NCI-H2196 treated with DMSO at 0.1 percent for 48 hours (cell line): ENCODE results near the gene ANTXR1.

Experiments used
- DNase-seq: peaks from one replicate; lab custom pipeline; 2025; ENCODE audit not compliant: unreplicated experiment; lab: John Stamatoyannopoulos, UW

The ANTXR1 gene

GRCh38 chr2:69013142-69013839 is at the start of gene ANTXR1:
TSS of gene ANTXR1 (plus strand) at chr2:69013179. CDS start at chr2:69013500, 321 bp downstream.
- no peak for DNase-seq

DNA sequence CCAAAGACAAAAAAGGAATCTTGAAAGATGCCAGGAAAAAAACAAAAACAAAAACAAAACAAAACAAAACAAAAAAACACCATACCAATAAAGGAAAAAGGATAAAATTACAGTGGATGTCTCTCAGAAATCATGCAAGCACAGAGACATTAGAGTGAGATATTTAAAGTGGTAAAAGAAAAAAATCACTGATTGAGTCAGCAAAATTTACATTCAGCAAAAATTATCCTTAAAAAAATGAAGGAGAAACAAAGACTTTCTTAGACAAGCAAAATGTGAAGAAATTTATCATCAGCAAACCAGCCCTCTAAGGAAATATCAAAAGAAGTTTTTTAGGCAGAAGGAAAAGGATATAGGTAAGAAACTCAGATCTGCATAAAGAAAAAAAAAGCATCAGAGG is 48.7 kb upstream of the ANTXR1 start:
- DNase-seq = no peak

- no peak for DNase-seq
These were observed 44.8 kb upstream of the ANTXR1 start for GRCh38 chr2:68968221-68968620.

GRCh38 chr2:68969736-68970490 is 43.1 kb upstream of the ANTXR1 start:
- DNase-seq = no peak

DNA sequence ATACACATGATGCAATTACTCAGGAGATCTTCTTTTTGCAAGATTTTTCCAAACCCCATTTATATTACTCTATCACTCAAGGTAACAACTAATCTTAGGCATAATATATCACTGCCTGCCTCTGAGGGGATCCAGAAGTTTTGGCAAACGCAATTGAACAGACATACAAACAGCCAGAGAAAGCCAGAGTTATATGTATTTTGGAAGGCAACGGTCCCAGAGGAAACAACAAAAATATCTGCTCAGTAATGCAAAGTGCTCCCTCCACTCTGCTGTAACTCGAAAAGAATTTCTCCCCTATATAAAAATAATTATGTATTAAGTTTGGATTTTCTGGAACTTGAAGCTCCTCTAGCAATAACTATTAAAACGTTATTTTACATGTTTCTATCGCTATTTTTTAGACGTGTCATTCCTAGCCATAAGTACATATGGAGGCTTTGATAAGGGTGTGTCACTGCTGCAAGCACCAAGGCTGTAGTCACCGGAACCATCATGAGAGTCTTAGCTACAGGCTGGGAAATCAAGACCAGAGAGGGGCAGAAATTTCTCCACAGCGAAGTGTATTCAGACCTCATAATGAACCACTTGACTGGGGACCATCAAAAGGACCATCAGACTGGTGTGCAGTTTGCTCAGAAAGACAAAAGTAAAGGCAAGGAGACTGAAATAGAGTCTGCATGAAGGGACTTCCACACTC is 42.3 kb upstream of the ANTXR1 start:
- DNase-seq = no peak

GRCh38 chr2:68971591-68972231 is 41.3 kb upstream of the ANTXR1 start:
- no peak for DNase-seq

DNA sequence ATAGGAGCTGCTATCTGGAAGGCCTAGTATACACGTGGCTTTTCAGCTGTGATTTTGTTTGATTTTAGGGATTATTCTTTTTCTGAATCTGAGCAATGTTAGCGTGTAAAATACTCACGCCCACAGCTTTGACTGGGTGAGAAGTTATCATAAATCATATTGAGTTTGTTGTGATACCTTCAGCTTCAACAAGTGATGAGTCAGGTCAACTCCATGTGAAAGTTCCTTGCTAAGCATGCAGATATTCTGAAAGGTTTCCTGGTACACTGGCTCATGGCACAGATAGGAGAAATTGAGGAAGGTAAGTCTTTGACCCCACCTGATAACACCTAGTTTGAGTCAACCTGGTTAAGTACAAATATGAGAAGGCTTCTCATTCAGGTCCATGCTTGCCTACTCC is 38.7 kb upstream of the ANTXR1 start, which contains the start of gene GKN1:
Gene GKN1, plus strand, starts transcription at position 386 of the 400 bp plus-strand sequence. CDS start 42 bp downstream, outside the sequence.
- no peak for DNase-seq

GRCh38 chr2:68974946-68975665 is 37.9 kb upstream of the ANTXR1 start:
- no peak for DNase-seq

DNA sequence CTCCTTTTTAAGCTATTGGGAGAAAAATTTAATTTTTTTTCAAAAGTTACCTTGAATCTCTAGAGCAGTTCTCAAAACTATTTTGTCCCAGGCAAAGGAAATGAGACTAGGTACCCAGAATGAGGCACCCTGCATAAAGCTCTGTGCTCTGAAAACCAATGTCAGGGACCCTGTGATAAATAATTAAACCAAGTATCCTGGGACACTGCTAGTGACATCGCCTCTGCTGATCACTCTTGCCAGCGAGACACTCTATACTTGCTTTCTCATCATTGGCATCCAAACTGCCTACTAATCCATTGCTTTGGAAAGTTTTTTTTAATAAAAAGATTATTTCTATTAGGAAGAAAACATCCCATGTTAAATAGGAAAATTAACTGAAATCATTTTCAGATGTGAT is 37.1 kb upstream of the ANTXR1 start:
- no peak for DNase-seq

- DNase-seq = no peak
These were observed 35.5 kb upstream of the ANTXR1 start for GRCh38 chr2:68977453-68977852.

GRCh38 chr2:68978098-68978497 is 34.9 kb upstream of the ANTXR1 start:
- no peak for DNase-seq

DNA sequence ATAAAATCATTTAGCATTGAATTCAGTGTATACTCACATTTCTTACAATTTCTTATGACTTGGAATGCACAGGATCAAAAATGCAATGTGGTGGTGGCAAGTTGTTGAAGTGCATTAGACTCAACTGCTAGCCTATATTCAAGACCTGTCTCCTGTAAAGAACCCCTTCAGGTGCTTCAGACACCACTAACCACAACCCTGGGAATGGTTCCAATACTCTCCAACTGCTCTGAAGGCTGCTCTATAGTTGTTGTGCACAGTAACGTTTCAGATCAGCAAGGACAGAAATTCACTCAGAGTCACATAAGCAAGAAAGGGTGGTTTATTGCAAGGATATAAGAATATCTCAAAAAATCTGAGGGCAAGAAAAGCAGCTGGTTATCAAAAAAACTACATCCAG is 32.0 kb upstream of the ANTXR1 start:
- DNase-seq = no peak

GRCh38 chr2:68987021-68987503 is 25.9 kb upstream of the ANTXR1 start:
- no peak for DNase-seq

DNA sequence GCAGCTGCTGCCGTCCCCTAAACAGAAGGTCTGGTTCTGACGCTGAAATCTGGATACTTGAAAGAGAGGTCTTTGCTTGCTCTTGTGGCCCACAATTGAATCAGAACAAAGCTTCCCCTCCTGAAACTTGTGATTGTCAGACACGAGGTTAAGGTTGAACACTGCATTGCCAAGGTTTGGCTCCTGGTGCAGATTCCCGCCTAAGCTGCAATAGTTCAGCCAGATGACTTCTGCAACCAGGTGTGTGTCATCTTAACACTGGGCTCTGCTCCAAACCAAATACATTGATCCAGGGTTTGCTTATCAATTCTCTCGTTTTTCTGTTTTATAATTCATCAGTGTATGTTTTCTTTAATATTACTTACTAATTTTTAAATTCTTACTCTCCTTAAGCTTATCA is 23.9 kb upstream of the ANTXR1 start:
- no peak for DNase-seq

DNA sequence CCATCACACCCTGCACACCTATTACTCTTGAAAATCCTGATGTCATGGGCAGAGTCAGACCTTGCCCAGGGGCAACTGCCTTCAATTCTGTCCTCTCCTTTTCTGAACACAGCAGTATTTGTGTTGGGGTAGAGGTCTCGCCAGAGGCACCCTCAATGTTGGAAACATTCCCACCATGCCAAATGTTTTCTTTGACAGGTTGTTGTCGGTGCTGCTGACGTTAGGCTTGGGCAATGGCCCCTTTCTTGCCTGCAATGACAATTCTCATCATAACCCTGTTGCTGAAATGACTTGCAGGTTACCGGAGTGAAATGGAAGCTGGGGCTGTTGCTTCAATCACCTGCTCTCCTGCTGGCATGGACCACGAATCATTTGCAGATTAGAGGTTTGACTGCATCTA is 20.6 kb upstream of the ANTXR1 start:
- no peak for DNase-seq

- no peak for DNase-seq
These were observed 20.0 kb upstream of the ANTXR1 start for GRCh38 chr2:68992933-68993332.

GRCh38 chr2:68993660-68994059 is 19.3 kb upstream of the ANTXR1 start:
- DNase-seq = no peak

DNA sequence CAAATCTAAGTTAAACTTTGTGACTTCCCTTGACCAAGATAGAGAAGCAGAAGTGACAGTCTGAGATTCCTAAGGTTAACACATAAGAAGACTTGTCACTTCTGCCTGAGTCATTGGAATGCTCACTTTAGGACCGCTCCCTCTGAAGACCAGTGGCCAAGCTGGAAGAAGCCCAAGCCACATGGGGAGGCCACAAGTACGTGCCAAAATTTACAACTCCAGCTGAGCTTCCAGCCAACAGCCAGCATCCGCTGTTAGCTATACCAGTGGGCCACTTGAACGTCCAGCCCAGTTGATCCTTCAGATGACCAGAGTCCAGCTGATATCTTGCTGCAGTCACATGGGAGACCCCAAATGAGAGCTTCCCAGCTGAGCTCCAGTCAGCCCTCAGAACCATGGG is 18.1 kb upstream of the ANTXR1 start:
- DNase-seq = no peak

GRCh38 chr2:68995916-68996315 is 17.1 kb upstream of the ANTXR1 start:
- no peak for DNase-seq

GRCh38 chr2:68997401-68997800 is 15.6 kb upstream of the ANTXR1 start:
- no peak for DNase-seq

GRCh38 chr2:69001879-69002278 is 11.1 kb upstream of the ANTXR1 start:
- DNase-seq = no peak
